K562 (cell line): ENCODE measurements around the gene ATP7B. TPM values are rescaled to one million over a fixed set of nuclear protein-coding genes. Genes with fewer than 3 reads are reported as not detected.

Experiments used
- FOXP1 ChIP-seq: sonication (generic); formaldehyde crosslinking; IDR thresholded peaks from 2 replicates; pipeline ENCODE4 v1.8.0; 2022; ENCODE audit warnings: mild to moderate bottlenecking, missing genetic modification reagents
- GMEB1 ChIP-seq: fragments of 250-450 bp; sonication (Bioruptor Pico); IDR thresholded peaks from 2 replicates; pipeline ENCODE4 v1.4.0; 2020; ENCODE audit warnings: mild to moderate bottlenecking
- HOXB6 ChIP-seq: fragments of 250-450 bp; sonication (Bioruptor Pico); IDR thresholded peaks from 2 replicates; pipeline ENCODE4 v1.5.1; 2022; ENCODE audit warnings: mild to moderate bottlenecking, borderline replicate concordance
- RUNX1 ChIP-seq: sonication (generic); IDR thresholded peaks from 2 replicates; pipeline ENCODE4 v1.6.1; 2016; ENCODE audit warnings: antibody characterized with exemption, low read depth
- SRF ChIP-seq, 2 experiments: fragments of 250-450, 450-650 bp in 1 of 2; sonication (Bioruptor Pico) in 1 of 2; sonication (generic) in 1 of 2; formaldehyde crosslinking; IDR thresholded peaks; 2 replicates each; pipeline versions ENCODE4 v1.5.0 to v1.5.1; 2020 to 2022; ENCODE audit warnings: mild to moderate bottlenecking in 1 of 2, missing genetic modification reagents in 1 of 2
- ZBTB40 ChIP-seq, 2 experiments: fragments of 450-650 bp in 1 of 2; sonication (generic) in 1 of 2; formaldehyde crosslinking in 1 of 2; IDR thresholded peaks; 2 replicates each; pipeline versions ENCODE4 v1.7.1 to v1.9.0; 2016 to 2022; ENCODE audit warnings: inconsistent platforms in 1 of 2, mild to moderate bottlenecking in 1 of 2, missing genetic modification reagents in 1 of 2
- ZNF232 ChIP-seq: sonication (generic); formaldehyde crosslinking; IDR thresholded peaks from 2 replicates; pipeline ENCODE4 v1.8.0; 2022; ENCODE audit warnings: mild to moderate bottlenecking, missing genetic modification reagents
- ZNF253 ChIP-seq: fragments of 250-450 bp; sonication (Bioruptor Pico); conservative IDR thresholded peaks from 2 replicates; pipeline ENCODE4 v1.6.1; 2021; ENCODE audit warnings: mild to moderate bottlenecking
- polyA plus RNA-seq, 8 experiments: library from polyadenylated mRNA; depleted of rRNA in 4 of 8; stranded (reverse) in 5 of 8; unstranded in 3 of 8; fragments of >200 nt; fragmentation: Nextera tagmentation in 2 of 8; fragmentation: Illumina TruSeq in 1 of 8; extraction: Ambion mirVana in 2 of 8; extraction: Trizol in 1 of 8; gene quantifications; 2 replicates each; pipeline versions ENCODE4 v1.2.1 to v1.2.3, GENCODE V29; 2011 to 2014; ENCODE audit warnings: inconsistent platforms in 1 of 8, missing spikeins in 1 of 8
- total RNA-seq, 7 experiments: library from RNA; depleted of rRNA in 6 of 7; stranded (reverse); fragments of >200 nt in 6 of 7; fragmentation: Illumina TruSeq in 2 of 7; extraction: Trizol in 2 of 7; gene quantifications; 2 replicates each; pipeline versions ENCODE4 v1.2.1 to v1.2.3, GENCODE V29; 2011 to 2021; ENCODE audit warnings: low replicate concordance in 1 of 7

Gene ATP7B
- total and polyA plus RNA-seq, 9 of the 15 experiments (the other 6 are each of a cell fraction or from before 2014, with no cell fraction given), result 1.1 to 20.4 (median 8.5) TPM

GRCh38 chr13:51883226-51883600, 128.0 kb downstream of the ATP7B start (continued):
- TF ChIP-seq ZBTB40 (IDR thresholded peaks at IDR 0.05), result no peak
- no peak for TF ChIP-seq ZBTB40 (CRISPR knock-in tag; IDR thresholded peaks at IDR 0.05)
- TF ChIP-seq GMEB1 (CRISPR knock-in tag), result no peak
- TF ChIP-seq SRF (CRISPR knock-in tag; IDR thresholded peaks at IDR 0.05), result no peak
- TF ChIP-seq HOXB6 (CRISPR knock-in tag), result no peak
- no peak for TF ChIP-seq FOXP1 (CRISPR knock-in tag)
- TF ChIP-seq ZNF232 (CRISPR knock-in tag), result no peak
- TF ChIP-seq RUNX1, result no peak
- no peak for TF ChIP-seq ZNF253 (CRISPR knock-in tag)

Other genes starting within 250 kb of the ATP7B start
- 0.94 and 1.8 TPM in 2 replicates for gene DHRS12, start 207.3 kb downstream of the ATP7B start, total RNA-seq (2014; rRNA removed)
- gene DHRS12, start 207.3 kb downstream of the ATP7B start, total RNA-seq (2014; rRNA removed; fragmentation: Illumina TruSeq; extraction: Trizol), result 0.77 and 1.5 TPM in 2 replicates
- gene DHRS12, start 207.3 kb downstream of the ATP7B start, total RNA-seq (2015; rRNA removed; fragmentation: Illumina TruSeq; extraction: Trizol), result 0.76 and 1.5 TPM in 2 replicates
- 1.1 and 1.2 TPM in 2 replicates for gene DHRS12, start 207.3 kb downstream of the ATP7B start, total RNA-seq (2021)
- gene DHRS12, start 207.3 kb downstream of the ATP7B start, polyA plus RNA-seq (2011; rRNA removed), result 2.4 and 2.7 TPM in 2 replicates
- 0.93 and 0.98 TPM in 2 replicates for gene DHRS12, start 207.3 kb downstream of the ATP7B start, polyA plus RNA-seq (2014; fragmentation: Illumina TruSeq; extraction: Trizol)
- gene DHRS12, start 207.3 kb downstream of the ATP7B start, polyA plus RNA-seq (2014; fragmentation: Nextera tagmentation; extraction: Ambion mirVana), result under 1 TPM; 0.62 to 0.69 TPM
- 0.82 and 1.1 TPM in 2 replicates for gene DHRS12, start 207.3 kb downstream of the ATP7B start, polyA plus RNA-seq (2014; rRNA removed)
- gene TMEM272, start 166.3 kb downstream of the ATP7B start, total RNA-seq (2014; rRNA removed), result 0.04 TPM in 1 of 2 replicates, not detected in the other
- 0.04 and 0.06 TPM in 2 replicates for gene TMEM272, start 166.3 kb downstream of the ATP7B start, total RNA-seq (2014; rRNA removed; fragmentation: Illumina TruSeq; extraction: Trizol)
- gene TMEM272, start 166.3 kb downstream of the ATP7B start, total RNA-seq (2015; rRNA removed; fragmentation: Illumina TruSeq; extraction: Trizol), result 0.11 and 0.15 TPM in 2 replicates
- gene TMEM272, start 166.3 kb downstream of the ATP7B start, total RNA-seq (2021), result 0.09 and 0.16 TPM in 2 replicates
- 0.04 and 0.07 TPM in 2 replicates for gene TMEM272, start 166.3 kb downstream of the ATP7B start, polyA plus RNA-seq (2011; rRNA removed)
- gene TMEM272, start 166.3 kb downstream of the ATP7B start, polyA plus RNA-seq (2014; fragmentation: Illumina TruSeq; extraction: Trizol), result 0.06 and 0.15 TPM in 2 replicates
- under 1 TPM in 1 of 2 experiments, not detected in 1; 0.07 TPM for gene TMEM272, start 166.3 kb downstream of the ATP7B start, polyA plus RNA-seq (2014; fragmentation: Nextera tagmentation; extraction: Ambion mirVana)
- 0.05 and 0.09 TPM in 2 replicates for gene TMEM272, start 166.3 kb downstream of the ATP7B start, polyA plus RNA-seq (2014; rRNA removed)
- not detected in 2 replicates for gene CCDC70, start 149.5 kb downstream of the ATP7B start, total RNA-seq (2014; rRNA removed)
- not detected in 2 replicates for gene CCDC70, start 149.5 kb downstream of the ATP7B start, total RNA-seq (2014; rRNA removed; fragmentation: Illumina TruSeq; extraction: Trizol)
- gene CCDC70, start 149.5 kb downstream of the ATP7B start, total RNA-seq (2015; rRNA removed; fragmentation: Illumina TruSeq; extraction: Trizol), result 0.19 TPM in 1 of 2 replicates, not detected in the other
- not detected in 2 replicates for gene CCDC70, start 149.5 kb downstream of the ATP7B start, total RNA-seq (2021)
- not detected in 2 replicates for gene CCDC70, start 149.5 kb downstream of the ATP7B start, polyA plus RNA-seq (2011; rRNA removed)
- gene CCDC70, start 149.5 kb downstream of the ATP7B start, polyA plus RNA-seq (2014; fragmentation: Illumina TruSeq; extraction: Trizol), result not detected in 2 replicates
- gene CCDC70, start 149.5 kb downstream of the ATP7B start, polyA plus RNA-seq (2014; fragmentation: Nextera tagmentation; extraction: Ambion mirVana), result not detected
- not detected in 2 replicates for gene CCDC70, start 149.5 kb downstream of the ATP7B start, polyA plus RNA-seq (2014; rRNA removed)
- gene ALG11, start 948 bp upstream of the ATP7B start, total RNA-seq (2014; rRNA removed), result 7.3 and 8.1 TPM in 2 replicates
- 16.6 and 18.7 TPM in 2 replicates for gene ALG11, start 948 bp upstream of the ATP7B start, total RNA-seq (2014; rRNA removed; fragmentation: Illumina TruSeq; extraction: Trizol)
- gene ALG11, start 948 bp upstream of the ATP7B start, total RNA-seq (2015; rRNA removed; fragmentation: Illumina TruSeq; extraction: Trizol), result 11.8 and 12.3 TPM in 2 replicates
- gene ALG11, start 948 bp upstream of the ATP7B start, total RNA-seq (2021), result 19.2 and 19.6 TPM in 2 replicates
- gene ALG11, start 948 bp upstream of the ATP7B start, polyA plus RNA-seq (2011; rRNA removed), result 9.9 and 17.2 TPM in 2 replicates
- 9.3 and 11.2 TPM in 2 replicates for gene ALG11, start 948 bp upstream of the ATP7B start, polyA plus RNA-seq (2014; fragmentation: Illumina TruSeq; extraction: Trizol)
- gene ALG11, start 948 bp upstream of the ATP7B start, polyA plus RNA-seq (2014; fragmentation: Nextera tagmentation; extraction: Ambion mirVana), result 10 to 100 TPM; 16.3 to 19.1 TPM
- 7.4 and 8.2 TPM in 2 replicates for gene ALG11, start 948 bp upstream of the ATP7B start, polyA plus RNA-seq (2014; rRNA removed)
- 5.7 TPM in 2 replicates for gene UTP14C, start 13.2 kb upstream of the ATP7B start, total RNA-seq (2014; rRNA removed)
- gene UTP14C, start 13.2 kb upstream of the ATP7B start, total RNA-seq (2014; rRNA removed; fragmentation: Illumina TruSeq; extraction: Trizol), result 8.6 and 9.4 TPM in 2 replicates
- 8.1 and 8.5 TPM in 2 replicates for gene UTP14C, start 13.2 kb upstream of the ATP7B start, total RNA-seq (2015; rRNA removed; fragmentation: Illumina TruSeq; extraction: Trizol)
- gene UTP14C, start 13.2 kb upstream of the ATP7B start, total RNA-seq (2021), result 6.0 and 6.1 TPM in 2 replicates
- gene UTP14C, start 13.2 kb upstream of the ATP7B start, polyA plus RNA-seq (2011; rRNA removed), result 8.9 and 10.3 TPM in 2 replicates
- gene UTP14C, start 13.2 kb upstream of the ATP7B start, polyA plus RNA-seq (2014; fragmentation: Illumina TruSeq; extraction: Trizol), result 7.1 and 8.2 TPM in 2 replicates
- gene UTP14C, start 13.2 kb upstream of the ATP7B start, polyA plus RNA-seq (2014; fragmentation: Nextera tagmentation; extraction: Ambion mirVana), result 1 to 10 TPM; 3.4 to 3.9 TPM
- gene UTP14C, start 13.2 kb upstream of the ATP7B start, polyA plus RNA-seq (2014; rRNA removed), result 4.9 and 5.0 TPM in 2 replicates
- gene NEK5, start 117.6 kb upstream of the ATP7B start, total RNA-seq (2014; rRNA removed), result 0.09 and 0.33 TPM in 2 replicates
- gene NEK5, start 117.6 kb upstream of the ATP7B start, total RNA-seq (2014; rRNA removed; fragmentation: Illumina TruSeq; extraction: Trizol), result 0.32 and 0.44 TPM in 2 replicates
- 0.29 and 0.34 TPM in 2 replicates for gene NEK5, start 117.6 kb upstream of the ATP7B start, total RNA-seq (2015; rRNA removed; fragmentation: Illumina TruSeq; extraction: Trizol)
- 0.11 and 0.33 TPM in 2 replicates for gene NEK5, start 117.6 kb upstream of the ATP7B start, total RNA-seq (2021)
- gene NEK5, start 117.6 kb upstream of the ATP7B start, polyA plus RNA-seq (2011; rRNA removed), result 0.35 and 0.39 TPM in 2 replicates
- 0.28 and 0.36 TPM in 2 replicates for gene NEK5, start 117.6 kb upstream of the ATP7B start, polyA plus RNA-seq (2014; fragmentation: Illumina TruSeq; extraction: Trizol)
- under 1 TPM; 0.27 to 0.30 TPM for gene NEK5, start 117.6 kb upstream of the ATP7B start, polyA plus RNA-seq (2014; fragmentation: Nextera tagmentation; extraction: Ambion mirVana)
- 0.27 and 0.42 TPM in 2 replicates for gene NEK5, start 117.6 kb upstream of the ATP7B start, polyA plus RNA-seq (2014; rRNA removed)
- gene NEK3, start 148.1 kb upstream of the ATP7B start, total RNA-seq (2014; rRNA removed), result 5.3 and 6.4 TPM in 2 replicates
- 7.1 and 8.3 TPM in 2 replicates for gene NEK3, start 148.1 kb upstream of the ATP7B start, total RNA-seq (2014; rRNA removed; fragmentation: Illumina TruSeq; extraction: Trizol)
- 6.7 and 7.5 TPM in 2 replicates for gene NEK3, start 148.1 kb upstream of the ATP7B start, total RNA-seq (2015; rRNA removed; fragmentation: Illumina TruSeq; extraction: Trizol)
- gene NEK3, start 148.1 kb upstream of the ATP7B start, total RNA-seq (2021), result 3.6 and 6.2 TPM in 2 replicates
- 4.8 and 10.0 TPM in 2 replicates for gene NEK3, start 148.1 kb upstream of the ATP7B start, polyA plus RNA-seq (2011; rRNA removed)
- gene NEK3, start 148.1 kb upstream of the ATP7B start, polyA plus RNA-seq (2014; fragmentation: Illumina TruSeq; extraction: Trizol), result 8.7 and 10.3 TPM in 2 replicates
- gene NEK3, start 148.1 kb upstream of the ATP7B start, polyA plus RNA-seq (2014; fragmentation: Nextera tagmentation; extraction: Ambion mirVana), result 10 to 100 TPM in 1 of 2 experiments, 1 to 10 TPM in 1; 9.3 to 11.0 TPM
- 6.4 and 9.9 TPM in 2 replicates for gene NEK3, start 148.1 kb upstream of the ATP7B start, polyA plus RNA-seq (2014; rRNA removed)